ENCODE results near the gene KSR2. TPM values are rescaled to one million over a fixed set of nuclear protein-coding genes. Genes with fewer than 3 reads are reported as not detected.
"Not testable (repeated sequence)": the region's sequence is repeated elsewhere in the genome, so short reads cannot be mapped to it uniquely, and the experiment has no call there.

The KSR2 gene
- total RNA-seq, 2 donors from 2014 or later, result 0.17 to 0.21 TPM

- H3K27me3 Mint-ChIP-seq (ENCODE audit: low read depth), result peaks cover 32% of the 10 kb centered on the region
- no peaks in the 10 kb centered on the region for H3K36me3 Mint-ChIP-seq (ENCODE audit: insufficient read depth in 2 of 2)
- peaks cover 15% of the 10 kb centered on the region for H3K4me1 Mint-ChIP-seq (ENCODE audit: low read depth)
Measured at GRCh38 chr12:117878605-117879004, 90.2 kb downstream of the KSR2 start.

GRCh38 chr12:117876436-117876816 is 92.4 kb downstream of the KSR2 start:
- ATAC-seq (replicated peaks in 1 of 2) (no peak), DNase-seq (no peak)
- Mint-ChIP-seq H3K27ac (no peak overlapping the region), H3K4me1 (ENCODE audit: low read depth) (peaks cover 15% of the 10 kb centered on the region), H3K36me3 (ENCODE audit: insufficient read depth in 2 of 2) (no peaks in the 10 kb centered on the region), H3K27me3 (ENCODE audit: low read depth) (peaks cover 20% of the 10 kb centered on the region), H3K9me3 (no peaks in the 10 kb centered on the region), H3K4me3 (no peak overlapping the region)

More at GRCh38 chr12:117878605-117879004, 90.2 kb downstream of the KSR2 start:
- Mint-ChIP-seq H3K27ac (no peak overlapping the region), H3K4me3 (no peak overlapping the region), H3K9me3 (peaks cover 0 to 7% of the 10 kb centered on the region in 2 donors)
- no peak for DNase-seq
- no peak for ATAC-seq (replicated peaks in 1 of 2)

GRCh38 chr12:117875744-117876435 is 92.9 kb downstream of the KSR2 start:
- H3K9me3 Mint-ChIP-seq, result no peaks in the 10 kb centered on the region

GRCh38 chr12:117874842-117875434 is 93.9 kb downstream of the KSR2 start:
- Mint-ChIP-seq H3K27ac (no peak overlapping the region), H3K4me3 (no peak overlapping the region), H3K36me3 (ENCODE audit: insufficient read depth in 2 of 2) (no peaks in the 10 kb centered on the region), H3K4me1 (ENCODE audit: low read depth) (peaks cover 15% of the 10 kb centered on the region), H3K9me3 (no peaks in the 10 kb centered on the region), H3K27me3 (ENCODE audit: low read depth) (peaks cover 20% of the 10 kb centered on the region)
- peak; percentile 68 to 69 for ATAC-seq (replicated peaks in 1 of 2)
- DNase-seq, result peak; percentile 64 to 79

More at GRCh38 chr12:117875744-117876435, 92.9 kb downstream of the KSR2 start:
- DNase-seq (peak; percentile 23 to 37), ATAC-seq (replicated peaks in 1 of 2) (peak; percentile 60 to 74)
- Mint-ChIP-seq H3K27ac (no peak overlapping the region), H3K4me1 (ENCODE audit: low read depth) (peaks cover 15% of the 10 kb centered on the region), H3K36me3 (ENCODE audit: insufficient read depth in 2 of 2) (no peaks in the 10 kb centered on the region), H3K27me3 (ENCODE audit: low read depth) (peaks cover 20% of the 10 kb centered on the region), H3K4me3 (peak overlapping the region; percentile 41 to 47)

- not testable (repeated sequence) for H3K27ac Mint-ChIP-seq; ATAC-seq (replicated peaks in 1 of 2); H3K36me3 Mint-ChIP-seq (ENCODE audit: insufficient read depth in 2 of 2); H3K9me3 Mint-ChIP-seq; H3K4me3 Mint-ChIP-seq; DNase-seq
- Mint-ChIP-seq H3K27me3 (ENCODE audit: low read depth) (peaks cover 20% of the 10 kb centered on the region), H3K4me1 (ENCODE audit: low read depth) (peaks cover 15% of the 10 kb centered on the region)
Measured at GRCh38 chr12:117874198-117874597, 94.6 kb downstream of the KSR2 start.

GRCh38 chr12:117872546-117873169 is 96.1 kb downstream of the KSR2 start:
- Mint-ChIP-seq H3K27me3 (ENCODE audit: low read depth) (peaks cover 10% of the 10 kb centered on the region), H3K9me3 (no peaks in the 10 kb centered on the region), H3K4me1 (ENCODE audit: low read depth) (peaks cover 15% of the 10 kb centered on the region), H3K4me3 (no peak overlapping the region), H3K36me3 (ENCODE audit: insufficient read depth in 2 of 2) (no peaks in the 10 kb centered on the region), H3K27ac (no peak overlapping the region)
- ATAC-seq (replicated peaks in 1 of 2), result no peak
- DNase-seq, result no peak

- Mint-ChIP-seq H3K27ac (no peak overlapping the region), H3K36me3 (ENCODE audit: insufficient read depth in 2 of 2) (no peaks in the 10 kb centered on the region), H3K9me3 (no peaks in the 10 kb centered on the region), H3K27me3 (ENCODE audit: low read depth) (no peaks in the 10 kb centered on the region), H3K4me1 (ENCODE audit: low read depth) (peaks cover 3% of the 10 kb centered on the region), H3K4me3 (no peak overlapping the region)
- DNase-seq (no peak), ATAC-seq (replicated peaks in 1 of 2) (no peak)
Measured at GRCh38 chr12:117869551-117869950, 99.2 kb downstream of the KSR2 start.

GRCh38 chr12:117867348-117867747 is 101.4 kb downstream of the KSR2 start:
- Mint-ChIP-seq H3K27ac (no peak overlapping the region), H3K4me3 (no peak overlapping the region), H3K9me3 (no peaks in the 10 kb centered on the region), H3K4me1 (ENCODE audit: low read depth) (no peaks in the 10 kb centered on the region), H3K36me3 (ENCODE audit: insufficient read depth in 2 of 2) (no peaks in the 10 kb centered on the region), H3K27me3 (ENCODE audit: low read depth) (peaks cover 14% of the 10 kb centered on the region)
- ATAC-seq (replicated peaks in 1 of 2) (no peak), DNase-seq (no peak)

- ATAC-seq (replicated peaks in 1 of 2), result no peak
- Mint-ChIP-seq H3K27me3 (ENCODE audit: low read depth) (peaks cover 14% of the 10 kb centered on the region), H3K9me3 (no peaks in the 10 kb centered on the region), H3K27ac (no peak overlapping the region), H3K4me3 (no peak overlapping the region), H3K36me3 (ENCODE audit: insufficient read depth in 2 of 2) (no peaks in the 10 kb centered on the region), H3K4me1 (ENCODE audit: low read depth) (no peaks in the 10 kb centered on the region)
- DNase-seq, result no peak
Measured at GRCh38 chr12:117865505-117865904, 103.3 kb downstream of the KSR2 start.

GRCh38 chr12:117863002-117863709 is 105.6 kb downstream of the KSR2 start:
- Mint-ChIP-seq H3K4me1 (ENCODE audit: low read depth) (no peaks in the 10 kb centered on the region), H3K27ac (no peak overlapping the region), H3K9me3 (no peaks in the 10 kb centered on the region), H3K27me3 (ENCODE audit: low read depth) (peaks cover 14% of the 10 kb centered on the region), H3K36me3 (ENCODE audit: insufficient read depth in 2 of 2) (no peaks in the 10 kb centered on the region), H3K4me3 (no peak overlapping the region)
- DNase-seq (no peak), ATAC-seq (replicated peaks in 1 of 2) (no peak)

GRCh38 chr12:117861691-117862090 is 107.1 kb downstream of the KSR2 start:
- no peaks in the 10 kb centered on the region for H3K9me3 Mint-ChIP-seq
- ATAC-seq (replicated peaks in 1 of 2) (no peak), DNase-seq (no peak)
- peaks cover 14% of the 10 kb centered on the region for H3K27me3 Mint-ChIP-seq (ENCODE audit: low read depth)
- H3K4me3 Mint-ChIP-seq, result no peak overlapping the region
- H3K27ac Mint-ChIP-seq, result no peak overlapping the region
- H3K4me1 Mint-ChIP-seq (ENCODE audit: low read depth), result no peaks in the 10 kb centered on the region
- no peaks in the 10 kb centered on the region for H3K36me3 Mint-ChIP-seq (ENCODE audit: insufficient read depth in 2 of 2)

- not testable (repeated sequence) for DNase-seq; H3K36me3 Mint-ChIP-seq (ENCODE audit: insufficient read depth in 2 of 2); H3K9me3 Mint-ChIP-seq; H3K4me3 Mint-ChIP-seq; H3K27ac Mint-ChIP-seq; H3K4me1 Mint-ChIP-seq (ENCODE audit: low read depth); ATAC-seq (replicated peaks in 1 of 2)
- H3K27me3 Mint-ChIP-seq (ENCODE audit: low read depth), result peaks cover 14% of the 10 kb centered on the region
Measured at GRCh38 chr12:117860787-117861290, 108.0 kb downstream of the KSR2 start.

GRCh38 chr12:117860111-117860510 is 108.7 kb downstream of the KSR2 start:
- no peaks in the 10 kb centered on the region for H3K36me3 Mint-ChIP-seq (ENCODE audit: insufficient read depth in 2 of 2)
- no peak for DNase-seq
- no peaks in the 10 kb centered on the region for H3K4me1 Mint-ChIP-seq (ENCODE audit: low read depth)
- H3K9me3 Mint-ChIP-seq, result no peaks in the 10 kb centered on the region
- ATAC-seq (replicated peaks in 1 of 2), result no peak
- peaks cover 14% of the 10 kb centered on the region for H3K27me3 Mint-ChIP-seq (ENCODE audit: low read depth)
- H3K4me3 Mint-ChIP-seq, result no peak overlapping the region
- H3K27ac Mint-ChIP-seq, result no peak overlapping the region
